Retina (tissue), 1 donor: ENCODE measurements around the gene PEX16.

ENCODE experiments used
- DNase-seq: peaks from one replicate; pipeline ENCODE4 v3.0.0-alpha.2; 2016

PEX16 gene

DNA sequence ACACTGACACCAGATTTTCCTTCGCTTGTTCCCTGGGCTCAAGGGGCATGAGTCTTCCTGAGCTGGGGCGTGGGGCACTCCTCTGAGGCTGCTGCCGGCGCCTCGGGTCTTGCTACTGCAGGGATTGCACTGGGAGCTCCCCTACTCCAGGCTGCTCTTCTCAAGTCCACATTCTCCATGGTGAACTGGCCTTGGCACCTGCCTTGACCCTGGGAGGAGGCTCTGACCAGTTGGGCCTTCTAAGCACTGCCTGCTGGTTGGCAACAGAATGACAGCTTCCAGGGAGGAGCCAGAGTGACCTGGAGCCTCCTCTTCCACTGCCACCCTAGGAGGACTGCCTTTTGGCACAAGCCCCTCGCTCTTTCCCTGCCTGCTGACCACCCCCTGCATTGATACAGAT, 20.1 kb downstream of the PEX16 start:
- DNase-seq, result no peak

GRCh38 chr11:45896422-45896984, 21.2 kb downstream of the PEX16 start:
- DNase-seq, result peak; percentile 84

- DNase-seq, result no peak
Observed at GRCh38 chr11:45895553-45896259, 22.0 kb downstream of the PEX16 start.

DNA sequence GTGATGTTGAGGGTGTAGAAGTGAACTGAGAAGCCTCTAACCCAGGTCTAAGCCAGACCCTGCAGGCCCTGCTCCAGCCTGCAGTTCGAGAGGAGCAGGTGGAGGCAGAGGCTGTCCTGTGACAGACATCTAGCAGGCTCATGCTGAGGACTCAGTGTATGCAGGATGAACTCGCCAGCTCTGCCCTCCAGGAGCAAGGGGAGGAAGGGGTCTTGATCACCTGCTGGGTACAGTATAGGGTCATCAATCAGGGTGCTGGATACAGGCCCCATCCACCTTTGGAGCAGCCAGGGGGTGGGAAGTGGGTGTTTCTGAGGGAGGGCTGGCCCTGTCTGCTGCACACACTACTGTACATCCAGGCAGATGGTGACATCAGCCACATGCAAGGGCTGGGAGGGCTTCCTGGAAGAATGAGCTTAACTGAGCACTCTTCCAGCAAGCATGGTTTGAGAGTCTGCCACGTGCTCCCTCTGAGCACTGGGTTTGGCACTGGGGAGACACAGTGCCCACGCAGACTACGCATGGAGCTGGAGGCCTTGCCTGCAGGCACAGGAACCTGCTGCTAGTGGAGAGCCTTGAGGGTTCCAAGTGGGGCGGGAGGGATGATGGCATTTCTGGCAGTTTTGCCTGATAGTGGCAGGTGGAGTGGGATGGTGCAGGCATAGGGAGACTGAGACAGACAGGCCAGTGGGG, 23.0 kb downstream of the PEX16 start:
- no peak for DNase-seq

GRCh38 chr11:45892856-45893255, 24.8 kb downstream of the PEX16 start:
- DNase-seq, result no peak

- no peak for DNase-seq
Observed at GRCh38 chr11:45890886-45891550, 26.7 kb downstream of the PEX16 start.

- DNase-seq, result no peak
Observed at GRCh38 chr11:45889966-45890365, 27.7 kb downstream of the PEX16 start.

- no peak for DNase-seq
Observed at GRCh38 chr11:45889555-45889954, 28.1 kb downstream of the PEX16 start.

DNA sequence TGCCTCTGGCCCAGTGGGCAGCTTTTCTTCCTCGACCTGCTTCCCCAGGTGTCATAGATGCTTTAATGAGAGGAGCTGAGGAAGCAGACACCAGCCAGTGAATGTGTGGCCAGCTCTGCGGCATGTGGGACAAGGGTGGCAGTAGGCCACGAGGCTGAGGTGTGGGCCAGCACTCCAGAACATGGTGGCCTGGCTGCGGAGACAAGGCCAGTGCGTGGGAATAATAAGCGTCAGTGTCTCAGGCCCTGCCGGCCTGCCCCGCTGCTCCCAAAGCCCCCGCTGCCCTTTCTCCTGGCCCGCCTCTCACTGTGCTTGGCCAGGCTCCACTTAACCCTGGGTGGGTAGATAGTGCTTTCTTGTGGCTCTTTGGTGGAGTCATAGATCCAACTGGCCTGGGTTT, 30.1 kb downstream of the PEX16 start:
- DNase-seq, result no peak

DNA sequence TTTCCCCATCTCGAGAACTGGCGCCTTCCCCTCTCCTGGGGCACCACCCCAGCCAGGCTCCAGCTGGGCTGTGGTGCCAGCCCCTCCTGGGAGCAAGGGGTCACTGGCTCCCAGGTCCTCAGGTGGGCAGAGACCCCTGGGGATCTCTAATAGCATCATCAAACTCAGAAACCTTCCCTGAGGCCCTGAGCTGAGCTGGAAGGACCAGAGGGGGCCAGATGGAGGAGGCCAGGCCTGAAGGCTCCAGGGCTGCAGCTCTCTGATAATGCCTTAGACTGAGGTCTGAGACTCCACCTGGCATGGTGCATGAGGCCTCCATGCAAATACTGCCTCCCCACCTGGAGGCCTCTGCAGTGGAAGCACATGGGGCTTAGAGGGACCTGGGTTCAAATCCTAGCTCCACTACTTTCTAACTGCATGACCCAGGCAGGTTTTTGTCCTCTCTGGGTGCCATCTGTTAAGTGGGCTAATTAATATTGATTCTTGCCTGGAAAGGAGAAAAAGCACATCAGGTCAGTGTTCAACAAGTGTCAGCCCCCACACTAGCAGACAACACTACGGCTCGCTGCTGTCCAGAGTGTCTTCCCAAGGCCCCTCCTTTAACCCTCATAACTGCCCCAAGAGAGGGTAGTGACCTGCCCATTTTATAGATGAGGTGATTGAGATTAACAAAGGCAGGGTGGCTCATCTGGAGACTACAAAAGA, 30.7 kb downstream of the PEX16 start:
- DNase-seq, result no peak

GRCh38 chr11:45885921-45886721, 31.6 kb downstream of the PEX16 start:
- DNase-seq, result peak; percentile 61

GRCh38 chr11:45885274-45885920, 32.3 kb downstream of the PEX16 start, which contains the start of gene MAPK8IP1:
Gene MAPK8IP1, plus strand, starts transcription at chr11:45885651. Its CDS starts 170 bp downstream, at chr11:45885821.
- DNase-seq, result peak; percentile 68

DNA sequence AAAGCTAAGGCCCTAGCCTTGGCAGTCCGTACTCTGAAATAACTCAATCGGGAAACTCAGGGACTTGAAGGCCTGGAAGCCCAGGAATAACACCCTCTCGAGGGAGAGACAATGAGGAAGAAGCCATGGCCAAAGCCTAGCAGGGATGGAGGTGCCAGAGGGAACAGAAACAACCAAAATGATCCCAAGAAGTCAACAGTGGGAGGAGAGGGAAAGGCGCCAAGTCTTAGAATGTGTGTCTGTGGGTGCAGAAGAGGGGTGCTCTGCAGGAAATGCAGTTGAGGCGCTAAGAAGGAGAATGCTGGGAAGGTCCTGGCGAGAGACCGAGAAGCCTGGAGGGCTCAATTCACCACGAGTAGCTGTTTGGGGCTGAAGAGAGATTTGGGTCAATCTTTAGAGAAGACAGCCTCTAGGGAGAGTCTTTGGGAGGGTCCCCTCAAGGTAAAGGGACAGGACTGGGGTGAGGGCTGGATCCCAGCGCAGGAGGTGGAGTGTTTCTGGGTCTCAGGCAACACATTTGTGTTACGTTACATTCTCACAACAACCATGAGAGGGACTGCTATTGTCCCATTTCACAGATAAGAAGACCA, 33.0 kb downstream of the PEX16 start:
- DNase-seq, result no peak

DNA sequence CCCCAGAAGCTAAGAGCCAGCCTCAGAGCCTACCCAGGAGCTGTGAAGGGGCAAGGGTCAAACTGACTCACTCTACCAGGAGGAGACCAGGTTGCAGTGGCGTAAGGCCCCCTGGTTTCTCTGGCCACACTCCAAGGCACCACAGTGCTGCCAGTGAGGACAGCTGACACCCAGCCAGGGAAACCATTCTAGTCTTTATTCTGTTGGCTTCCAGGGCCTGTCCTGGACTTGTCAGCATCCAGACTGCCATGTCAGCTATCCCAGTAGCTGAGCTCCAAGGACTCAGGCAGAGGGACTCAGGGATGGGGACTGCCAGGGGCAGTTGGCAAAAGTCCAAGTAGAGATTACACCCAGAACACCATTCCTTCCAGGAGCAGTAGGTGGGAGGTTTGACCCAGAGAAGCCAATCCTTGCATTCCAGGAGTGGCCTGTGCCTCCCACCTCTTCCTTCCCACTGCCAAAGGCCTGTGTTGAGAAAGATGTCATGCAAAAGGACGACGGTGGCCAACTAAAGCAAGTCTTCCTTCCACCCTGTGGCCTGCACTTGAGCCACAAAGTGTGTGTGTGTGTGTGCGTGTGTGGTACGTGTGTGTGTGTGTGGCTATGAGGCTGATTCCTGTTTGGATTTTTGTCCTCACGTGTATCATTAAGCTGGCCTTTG, 35.8 kb downstream of the PEX16 start:
- no peak for DNase-seq

DNA sequence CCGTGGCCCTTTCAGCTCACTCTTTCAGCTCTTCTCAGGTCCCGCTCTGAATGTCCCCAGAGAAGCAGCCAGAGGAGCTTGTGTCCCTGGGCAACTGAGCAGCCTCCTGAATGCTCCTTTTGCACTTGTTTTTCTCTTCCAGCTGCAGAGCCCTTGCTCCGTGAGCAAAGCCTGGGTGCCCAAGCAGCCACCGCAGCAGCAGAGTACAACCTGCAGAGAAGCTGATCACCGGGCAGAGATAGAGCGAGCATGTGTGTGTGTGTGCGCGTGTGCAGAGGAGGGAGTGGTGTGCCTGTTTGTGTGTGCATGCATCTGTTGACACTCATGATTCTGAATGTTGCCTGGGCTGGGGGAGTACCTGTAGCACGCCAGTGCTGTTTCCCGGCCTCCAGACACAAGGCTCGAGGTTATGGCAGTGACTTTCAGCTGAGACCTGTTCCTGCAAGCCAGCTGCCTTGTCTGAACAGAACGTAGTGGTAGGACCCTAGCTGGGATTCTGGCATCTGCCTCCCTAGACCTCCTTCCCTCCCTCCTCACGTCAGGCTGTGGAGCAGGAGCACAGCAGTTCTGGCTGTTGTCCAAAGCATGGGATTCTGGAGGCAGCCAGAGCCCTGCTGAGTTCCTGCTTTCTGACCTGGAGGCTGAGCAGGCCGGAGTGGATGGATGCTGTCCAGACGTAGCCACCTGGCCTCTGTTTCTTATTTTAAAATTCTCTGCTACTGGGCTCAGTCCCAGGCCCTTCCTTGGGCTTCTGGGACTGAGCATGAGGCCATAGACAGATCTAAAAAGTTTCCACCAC, 36.7 kb downstream of the PEX16 start:
- no peak for DNase-seq

- no peak for DNase-seq
Observed at GRCh38 chr11:45879803-45880686, 37.6 kb downstream of the PEX16 start.

GRCh38 chr11:45877845-45878244, 39.8 kb downstream of the PEX16 start:
- no peak for DNase-seq

DNA sequence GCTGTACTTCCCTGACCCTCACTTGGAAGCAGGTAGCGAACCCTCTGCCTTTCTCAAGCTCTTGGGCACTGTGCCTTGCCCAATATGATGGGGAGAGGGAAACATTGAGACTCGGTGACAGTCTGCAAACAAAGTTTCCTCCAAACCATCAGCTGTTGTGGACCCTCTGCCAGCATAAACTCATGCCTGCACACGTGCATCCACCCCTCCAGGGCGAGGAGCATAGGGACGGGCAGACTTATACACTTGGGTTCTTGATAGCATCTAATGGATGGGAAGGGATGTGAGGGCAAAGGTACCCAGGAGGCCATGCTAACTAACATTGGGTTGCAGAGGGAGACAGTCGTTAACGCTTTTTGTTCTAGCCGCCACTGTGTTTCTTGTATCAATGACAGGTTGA, 40.5 kb downstream of the PEX16 start:
- no peak for DNase-seq

GRCh38 chr11:45876401-45876800, 41.3 kb downstream of the PEX16 start:
- no peak for DNase-seq
